ENCODE measurements around the gene TTC1.

DNA sequence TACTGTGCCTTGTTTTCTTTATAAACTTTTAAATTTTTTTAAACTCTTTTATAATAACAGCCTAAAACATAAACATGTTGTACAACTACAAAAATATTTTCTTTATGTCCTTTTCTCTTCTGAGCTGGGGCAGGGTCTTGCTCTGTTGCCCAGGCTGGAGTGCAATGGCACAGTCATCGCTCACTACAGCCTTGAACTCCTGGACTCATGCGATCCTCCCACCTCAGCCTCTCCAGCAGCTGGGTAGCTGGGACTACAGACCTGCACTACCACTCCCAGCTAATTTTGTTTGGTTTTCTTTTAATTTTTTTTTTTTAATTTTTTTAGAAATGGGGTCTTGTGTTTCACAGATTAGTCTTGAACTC lies 31.5 kb downstream of the TTC1 start:
- TF ChIP-seq, protein P1, sequence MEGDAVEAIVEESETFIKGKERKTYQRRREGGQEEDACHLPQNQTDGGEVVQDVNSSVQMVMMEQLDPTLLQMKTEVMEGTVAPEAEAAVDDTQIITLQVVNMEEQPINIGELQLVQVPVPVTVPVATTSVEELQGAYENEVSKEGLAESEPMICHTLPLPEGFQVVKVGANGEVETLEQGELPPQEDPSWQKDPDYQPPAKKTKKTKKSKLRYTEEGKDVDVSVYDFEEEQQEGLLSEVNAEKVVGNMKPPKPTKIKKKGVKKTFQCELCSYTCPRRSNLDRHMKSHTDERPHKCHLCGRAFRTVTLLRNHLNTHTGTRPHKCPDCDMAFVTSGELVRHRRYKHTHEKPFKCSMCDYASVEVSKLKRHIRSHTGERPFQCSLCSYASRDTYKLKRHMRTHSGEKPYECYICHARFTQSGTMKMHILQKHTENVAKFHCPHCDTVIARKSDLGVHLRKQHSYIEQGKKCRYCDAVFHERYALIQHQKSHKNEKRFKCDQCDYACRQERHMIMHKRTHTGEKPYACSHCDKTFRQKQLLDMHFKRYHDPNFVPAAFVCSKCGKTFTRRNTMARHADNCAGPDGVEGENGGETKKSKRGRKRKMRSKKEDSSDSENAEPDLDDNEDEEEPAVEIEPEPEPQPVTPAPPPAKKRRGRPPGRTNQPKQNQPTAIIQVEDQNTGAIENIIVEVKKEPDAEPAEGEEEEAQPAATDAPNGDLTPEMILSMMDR (IDR thresholded peaks at IDR 0.05) = no peak
- TF ChIP-seq POLR2A (IDR thresholded peaks at IDR 0.05) = no peak
